ENCODE measurements around the gene LRRC75A. TPM values are rescaled to one million over a fixed set of nuclear protein-coding genes. Genes with fewer than 3 reads are reported as not detected.

Gene LRRC75A
- total and polyA plus RNA-seq, 2 donors (not counting 3 experiments of a cell fraction or from before 2014, with no cell fraction given): 3.7 to 6.1 TPM

DNA sequence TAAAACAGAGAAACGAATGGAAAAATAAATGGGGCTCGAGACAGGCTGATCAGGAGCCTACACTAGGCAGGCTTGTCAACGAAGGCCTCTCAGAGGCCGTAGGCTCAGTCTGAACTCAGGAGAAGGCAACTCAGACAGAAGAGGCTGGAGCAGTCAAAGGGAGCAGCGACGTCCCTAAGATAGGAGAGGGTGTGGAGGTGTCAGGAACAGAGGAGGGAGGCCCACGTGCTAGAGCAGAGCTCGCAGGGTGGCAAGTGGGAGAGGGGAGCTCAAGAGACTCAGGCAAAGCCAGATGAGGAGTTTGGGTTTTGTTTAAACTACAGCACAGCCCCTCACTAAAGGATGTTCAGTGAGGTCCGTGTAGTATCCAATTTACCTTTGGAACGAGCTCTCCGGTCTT lies 32.7 kb downstream of the LRRC75A start:
- no peaks in the 10 kb centered on the region for H3K9me1 ChIP-seq (replicated peaks; ENCODE audit: control insufficient read depth, extremely low read depth, insufficient read depth, low read length)
- no TSS peak for BruUV-seq (replicated peaks)
- no peak overlapping the region for H3K4me2 ChIP-seq (ENCODE audit: insufficient read depth, low read length)
- H3K4me3 ChIP-seq (replicated peaks in 1 of 3; ENCODE audit: insufficient read depth in 1 of 3, low read depth in 1 of 3, low read length in 3 of 3): no peak overlapping the region
- no peak for FAIRE-seq
- H3K9me3 ChIP-seq (replicated peaks; ENCODE audit: control insufficient read depth, insufficient read depth, low read length): no peaks in the 10 kb centered on the region
- peaks cover 14% of the 10 kb centered on the region for H3K4me1 ChIP-seq (ENCODE audit: control insufficient read depth, extremely low read depth, insufficient read depth, low read length)
- ChIA-PET POLR2A (interaction anchor here (1.3 kb wide), 1 partner anchor 79 kb away, joined by 3 read pairs; the partner anchor contains the start of gene UBB), CTCF (interaction anchor here (1.0 to 6.7 kb wide), 3 partner anchors 62 to 96 kb away, joined by 3 to 87 read pairs (median 3); no protein-coding TSS in a partner anchor)
- no peak for DNase-seq (ENCODE audit: low read depth, low spot score)
- H3K79me2 ChIP-seq (ENCODE audit: control insufficient read depth, insufficient read depth, low read length): no peaks in the 10 kb centered on the region
- dilution Hi-C loops (cut with MboI; ENCODE audit: extremely low pct_ligation_motif_present, low sequenced_read_pairs): no loop called here
- no peak for TF ChIP-seq MYC (IDR thresholded peaks at IDR 0.05; ENCODE audit: low read depth, low read length)
- no peak for TF ChIP-seq EZH2 (IDR thresholded peaks at IDR 0.05; ENCODE audit: borderline replicate concordance, low read depth, low read length, severe bottlenecking)
- TF ChIP-seq POLR2AphosphoS5 (IDR thresholded peaks at IDR 0.05; ENCODE audit: insufficient read depth, low read depth, low read length): no peak
- TF ChIP-seq FOS (IDR thresholded peaks at IDR 0.05; ENCODE audit: borderline replicate concordance, insufficient read depth, low read length): no peak
- no peak for TF ChIP-seq JUN (IDR thresholded peaks at IDR 0.05; ENCODE audit: borderline replicate concordance, insufficient read depth, insufficient read length, low read depth)
- TF ChIP-seq POLR2A (IDR thresholded peaks at IDR 0.05; ENCODE audit: low read depth, low read length): no peak
- no peak for TF ChIP-seq GATA2 (IDR thresholded peaks at IDR 0.05; ENCODE audit: insufficient read depth, insufficient read length, low read depth, low read length)
- H2AFZ ChIP-seq (ENCODE audit: low read depth, low read length): no peak overlapping the region
- H4K20me1 ChIP-seq (replicated peaks; ENCODE audit: control insufficient read depth, extremely low read depth, insufficient read depth, low read length): no peaks in the 10 kb centered on the region
- no peak overlapping the region for H3K9ac ChIP-seq (replicated peaks; ENCODE audit: extremely low read depth, insufficient read depth, low read length)
- H3K27me3 ChIP-seq (ENCODE audit: control insufficient read depth in 2 of 2, insufficient read depth in 2 of 2, low read length in 2 of 2): no peaks in the 10 kb centered on the region
- no peaks in the 10 kb centered on the region for H3K36me3 ChIP-seq (ENCODE audit: control insufficient read depth in 2 of 2, extremely low read depth in 1 of 2, insufficient read depth in 2 of 2, low read length in 2 of 2)
- intact Hi-C loops (cut with micrococcal nuclease): no loop called here
- H3K27ac ChIP-seq (ENCODE audit: insufficient read depth, low read depth, low read length): no peak overlapping the region

DNA sequence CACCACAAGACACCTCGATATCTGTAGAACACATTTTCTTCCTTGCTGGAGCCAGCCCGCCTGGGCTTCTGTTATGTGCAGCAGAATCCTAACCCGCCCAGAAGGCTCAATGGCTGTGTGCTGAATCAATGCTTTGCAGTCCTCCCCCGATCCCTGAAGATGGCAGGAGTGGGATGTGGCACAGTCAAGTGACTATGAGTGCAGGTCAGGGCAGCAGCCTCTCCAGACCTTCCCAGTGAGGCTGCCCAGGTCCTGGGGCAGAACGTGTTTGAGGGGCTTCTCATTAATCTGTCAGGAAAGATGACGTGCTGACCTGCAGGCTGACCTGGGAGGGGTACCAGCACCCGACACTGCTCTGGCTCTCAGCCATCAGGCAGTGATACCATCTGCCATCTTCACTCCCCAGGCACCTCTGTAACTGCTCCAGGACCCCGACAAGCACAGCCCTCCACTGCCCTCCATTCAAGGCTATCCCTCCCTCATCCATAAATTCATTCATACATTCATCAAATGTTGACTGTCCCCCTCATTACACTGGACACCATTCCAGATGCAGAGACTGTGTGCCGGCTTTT lies 35.2 kb downstream of the LRRC75A start:
- TF ChIP-seq, protein P1, sequence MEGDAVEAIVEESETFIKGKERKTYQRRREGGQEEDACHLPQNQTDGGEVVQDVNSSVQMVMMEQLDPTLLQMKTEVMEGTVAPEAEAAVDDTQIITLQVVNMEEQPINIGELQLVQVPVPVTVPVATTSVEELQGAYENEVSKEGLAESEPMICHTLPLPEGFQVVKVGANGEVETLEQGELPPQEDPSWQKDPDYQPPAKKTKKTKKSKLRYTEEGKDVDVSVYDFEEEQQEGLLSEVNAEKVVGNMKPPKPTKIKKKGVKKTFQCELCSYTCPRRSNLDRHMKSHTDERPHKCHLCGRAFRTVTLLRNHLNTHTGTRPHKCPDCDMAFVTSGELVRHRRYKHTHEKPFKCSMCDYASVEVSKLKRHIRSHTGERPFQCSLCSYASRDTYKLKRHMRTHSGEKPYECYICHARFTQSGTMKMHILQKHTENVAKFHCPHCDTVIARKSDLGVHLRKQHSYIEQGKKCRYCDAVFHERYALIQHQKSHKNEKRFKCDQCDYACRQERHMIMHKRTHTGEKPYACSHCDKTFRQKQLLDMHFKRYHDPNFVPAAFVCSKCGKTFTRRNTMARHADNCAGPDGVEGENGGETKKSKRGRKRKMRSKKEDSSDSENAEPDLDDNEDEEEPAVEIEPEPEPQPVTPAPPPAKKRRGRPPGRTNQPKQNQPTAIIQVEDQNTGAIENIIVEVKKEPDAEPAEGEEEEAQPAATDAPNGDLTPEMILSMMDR (IDR thresholded peaks at IDR 0.05; ENCODE audit: extremely low read depth in 1 of 2, insufficient read depth in 1 of 2, low read depth in 1 of 2, low read length in 2 of 2): no peak
- no peak for TF ChIP-seq MYC (IDR thresholded peaks at IDR 0.05; ENCODE audit: low read depth, low read length)
- TF ChIP-seq JUN (IDR thresholded peaks at IDR 0.05; ENCODE audit: borderline replicate concordance, insufficient read depth, insufficient read length, low read depth): no peak
- Histone ChIP-seq H3K4me1 (ENCODE audit: control insufficient read depth, extremely low read depth, insufficient read depth, low read length) (peaks cover 10% of the 10 kb centered on the region), H3K9me3 (replicated peaks; ENCODE audit: control insufficient read depth, insufficient read depth, low read length) (no peaks in the 10 kb centered on the region), H2AFZ (ENCODE audit: low read depth, low read length) (no peak overlapping the region), H3K4me2 (ENCODE audit: insufficient read depth, low read length) (no peak overlapping the region), H3K27ac (ENCODE audit: insufficient read depth, low read depth, low read length) (no peak overlapping the region), H4K20me1 (replicated peaks; ENCODE audit: control insufficient read depth, extremely low read depth, insufficient read depth, low read length) (no peaks in the 10 kb centered on the region), H3K79me2 (ENCODE audit: control insufficient read depth, insufficient read depth, low read length) (no peaks in the 10 kb centered on the region), H3K36me3 (ENCODE audit: control insufficient read depth in 2 of 2, extremely low read depth in 1 of 2, insufficient read depth in 2 of 2, low read length in 2 of 2) (no peaks in the 10 kb centered on the region), H3K27me3 (ENCODE audit: control insufficient read depth in 2 of 2, insufficient read depth in 2 of 2, low read length in 2 of 2) (no peaks in the 10 kb centered on the region), H3K4me3 (replicated peaks in 1 of 3; ENCODE audit: insufficient read depth in 1 of 3, low read depth in 1 of 3, low read length in 3 of 3) (no peak overlapping the region), H3K9me1 (replicated peaks; ENCODE audit: control insufficient read depth, extremely low read depth, insufficient read depth, low read length) (no peaks in the 10 kb centered on the region), H3K9ac (replicated peaks; ENCODE audit: extremely low read depth, insufficient read depth, low read length) (no peak overlapping the region)
- dilution Hi-C loops (cut with MboI; ENCODE audit: extremely low pct_ligation_motif_present, low sequenced_read_pairs) (no loop called here), intact Hi-C loops (cut with micrococcal nuclease) (no loop called here)
- ChIA-PET CTCF (interaction anchor here (7.3 kb wide), 1 partner anchor 64 kb away, joined by 440 read pairs; no protein-coding TSS in a partner anchor), POLR2A (no interaction called here)
- no TSS peak for BruUV-seq (replicated peaks)
- DNase-seq (ENCODE audit: low read depth, low spot score) (no peak), FAIRE-seq (no peak)

All from endothelial cell of umbilical vein (primary cell).